Natural killer cell (primary cell): ENCODE measurements around the gene CALB2. TPM values are rescaled to one million over a fixed set of nuclear protein-coding genes. Genes with fewer than 3 reads are reported as not detected.

Experiments used
- ATAC-seq, 3 donors: fragments of 150-1000 bp in 2 of 3; fragments of 200-7000 bp in 1 of 3; cut with Tn5 transposase; 1 replicate in 1 of 3; 2 replicates in 2 of 3; pipeline ENCODE4 v1.10.0; 2021; ENCODE audit warnings: mild to moderate bottlenecking in 2 of 3, moderate library complexity in 2 of 3
- DNase-seq, 2 donors: peaks; one replicate each; pipeline versions ENCODE4 v3.0.0 to v3.0.0-alpha.2; 2013 to 2021; ENCODE audit warnings: mixed read lengths in 1 of 2
- H3K27ac ChIP-seq: one replicate; pipeline ENCODE4 v1.5.1; 2013; ENCODE audit warnings: mild to moderate bottlenecking, low read length
- H3K27me3 ChIP-seq: one replicate; pipeline ENCODE4 v1.6.1; 2013; ENCODE audit warnings: low read length; ENCODE audit not compliant: control insufficient read depth, insufficient read depth
- H3K36me3 ChIP-seq: one replicate; pipeline ENCODE4 v1.6.1; 2013; ENCODE audit warnings: low read length; ENCODE audit not compliant: control insufficient read depth, insufficient read depth
- H3K4me1 ChIP-seq: one replicate; pipeline ENCODE4 v1.6.1; 2013; ENCODE audit warnings: low read length; ENCODE audit not compliant: control insufficient read depth, insufficient read depth
- H3K4me3 ChIP-seq: one replicate; pipeline ENCODE4 v1.5.1; 2013; ENCODE audit warnings: low read length
- H3K9me3 ChIP-seq: one replicate; pipeline ENCODE4 v1.6.1; 2013; ENCODE audit warnings: low read length; ENCODE audit not compliant: control insufficient read depth, insufficient read depth
- H3K27ac Mint-ChIP-seq, 2 donors: one replicate each; pipeline ENCODE4 v1.8.0; 2022; ENCODE audit warnings: mild to moderate bottlenecking in 2 of 2, mixed read lengths in 2 of 2, moderate library complexity in 1 of 2
- H3K27me3 Mint-ChIP-seq, 2 donors: one replicate each; pipeline ENCODE4 v1.8.0; 2022; ENCODE audit warnings: low read depth in 2 of 2, mixed read lengths in 2 of 2
- H3K36me3 Mint-ChIP-seq: one replicate; pipeline ENCODE4 v1.8.0; 2022; ENCODE audit warnings: mixed read lengths
- H3K4me1 Mint-ChIP-seq, 2 donors: one replicate each; pipeline ENCODE4 v1.8.0; 2022; ENCODE audit warnings: mixed read lengths in 2 of 2
- H3K4me3 Mint-ChIP-seq: one replicate; pipeline ENCODE4 v1.8.0; 2022; ENCODE audit warnings: mild to moderate bottlenecking, moderate library complexity, mixed read lengths
- H3K9me3 Mint-ChIP-seq, 2 donors: one replicate each; pipeline ENCODE4 v1.8.0; 2022; ENCODE audit warnings: mixed read lengths in 2 of 2
- CTCF ChIP-seq: fragments of 200-600 bp; IDR thresholded peaks from one replicate; pipeline ENCODE4 v1.8.0; 2022; ENCODE audit warnings: antibody characterized with exemption
- WGBS: methylation state at CpG from one replicate; pipeline ENCODE4 v1.1.7; 2013; ENCODE audit warnings: missing lambda C conversion rate; ENCODE audit not compliant: insufficient coverage; 5-methylcytosine and 5-hydroxymethylcytosine counted together
- intact Hi-C: fragments of 100-400 bp; cut with micrococcal nuclease; formaldehyde crosslinking; loops from one replicate; pipeline ENCODE4 v1.14.2; 2022
- total RNA-seq, 4 donors: library from RNA; stranded (reverse); fragments of 120-200 nt in 1 of 4; gene quantifications; one replicate each; pipeline versions ENCODE4 v1.2.3 to v1.2.4, GENCODE V29; 2013 to 2022

Gene CALB2
- total RNA-seq, 3 donors from 2014 or later (not counting 1 experiment from before 2014, with no cell fraction given), result not detected

GRCh38 chr16:71413341-71413740, 54.8 kb downstream of the CALB2 start:
- no peak for ATAC-seq
- no peak overlapping the region for H3K4me3 Mint-ChIP-seq
- H3K4me3 ChIP-seq, result no peak overlapping the region
- peaks cover 5% of the 10 kb centered on the region for H3K4me1 ChIP-seq
- no peaks in the 10 kb centered on the region for H3K27me3 ChIP-seq
- H3K9me3 Mint-ChIP-seq, result no peaks in the 10 kb centered on the region
- intact Hi-C loops, result loop anchor here (2.0 to 10.0 kb wide), 3 partner anchors 85 to 554 kb away; no protein-coding TSS in a partner anchor
- no peaks in the 10 kb centered on the region for H3K36me3 ChIP-seq
- no peak for TF ChIP-seq CTCF
- 73% methylated on average over 4 of the region's 4 CpGs for WGBS
- no peak overlapping the region for H3K27ac Mint-ChIP-seq
- H3K4me1 Mint-ChIP-seq, result peaks cover 0 to 9% of the 10 kb centered on the region in 2 donors
- no peak for DNase-seq
- no peaks in the 10 kb centered on the region for H3K9me3 ChIP-seq
- H3K36me3 Mint-ChIP-seq, result no peaks in the 10 kb centered on the region
- peaks cover 34 to 36% of the 10 kb centered on the region in 2 donors for H3K27me3 Mint-ChIP-seq
- no peak overlapping the region for H3K27ac ChIP-seq

GRCh38 chr16:71414038-71414437, 55.5 kb downstream of the CALB2 start:
- WGBS, result 90% methylated on average over 5 of the region's 5 CpGs
- H3K4me3 ChIP-seq, result no peak overlapping the region
- intact Hi-C loops, result loop anchor here (5.0 to 10.0 kb wide), 2 partner anchors 331 to 553 kb away; no protein-coding TSS in a partner anchor
- DNase-seq (no peak), ATAC-seq (no peak)
- TF ChIP-seq CTCF, result no peak
- H3K4me1 Mint-ChIP-seq, result peaks cover 0 to 9% of the 10 kb centered on the region in 2 donors
- H3K4me1 ChIP-seq, result peaks cover 5% of the 10 kb centered on the region
- H3K9me3 Mint-ChIP-seq, result no peaks in the 10 kb centered on the region
- no peaks in the 10 kb centered on the region for H3K36me3 Mint-ChIP-seq
- H3K27me3 Mint-ChIP-seq, result peaks cover 33% of the 10 kb centered on the region in 2 donors
- no peak overlapping the region for H3K4me3 Mint-ChIP-seq
- H3K9me3 ChIP-seq, result no peaks in the 10 kb centered on the region
- H3K27ac Mint-ChIP-seq, result no peak overlapping the region
- no peak overlapping the region for H3K27ac ChIP-seq
- H3K27me3 ChIP-seq, result no peaks in the 10 kb centered on the region
- H3K36me3 ChIP-seq, result no peaks in the 10 kb centered on the region

- no peak overlapping the region for H3K27ac Mint-ChIP-seq
- peak in 1 of 2 donors; percentile 57 for DNase-seq
- 69% methylated on average over 4 of the region's 4 CpGs for WGBS
- intact Hi-C loops, result no loop called here
- Histone ChIP-seq H3K4me3 (no peak overlapping the region), H3K27me3 (no peaks in the 10 kb centered on the region), H3K9me3 (no peaks in the 10 kb centered on the region), H3K27ac (no peak overlapping the region), H3K36me3 (no peaks in the 10 kb centered on the region), H3K4me1 (no peaks in the 10 kb centered on the region)
- TF ChIP-seq CTCF, result peak; percentile 13
- H3K36me3 Mint-ChIP-seq, result no peaks in the 10 kb centered on the region
- no peak overlapping the region for H3K4me3 Mint-ChIP-seq
- peaks cover 33 to 42% of the 10 kb centered on the region in 2 donors for H3K27me3 Mint-ChIP-seq
- no peaks in the 10 kb centered on the region for H3K9me3 Mint-ChIP-seq
- ATAC-seq, result peak in 2 of 3 donors; percentile 52 to 61
- no peaks in the 10 kb centered on the region for H3K4me1 Mint-ChIP-seq
Observed at GRCh38 chr16:71421911-71422310, 63.4 kb downstream of the CALB2 start.

- intact Hi-C loops, result no loop called here
- H3K4me3 Mint-ChIP-seq, result no peak overlapping the region
Observed at GRCh38 chr16:71423016-71423415, 64.5 kb downstream of the CALB2 start.

More at GRCh38 chr16:71423016-71423415, 64.5 kb downstream of the CALB2 start:
- Histone ChIP-seq H3K36me3 (no peaks in the 10 kb centered on the region), H3K27ac (no peak overlapping the region), H3K4me3 (no peak overlapping the region), H3K9me3 (no peaks in the 10 kb centered on the region), H3K4me1 (no peaks in the 10 kb centered on the region), H3K27me3 (no peaks in the 10 kb centered on the region)
- Mint-ChIP-seq H3K9me3 (no peaks in the 10 kb centered on the region), H3K36me3 (no peaks in the 10 kb centered on the region), H3K27ac (no peak overlapping the region), H3K27me3 (peaks cover 37 to 43% of the 10 kb centered on the region in 2 donors), H3K4me1 (no peaks in the 10 kb centered on the region)
- no peak for ATAC-seq
- no peak for DNase-seq
- WGBS, result 89% methylated on average over 2 of the region's 2 CpGs
- TF ChIP-seq CTCF, result no peak
